Hypothalamus (tissue), 51 donors: ENCODE data around the gene UNC79.

Source experiments
- DNase-seq, 51 donors: peaks; one replicate each; lab custom pipeline; 2025; lab: John Stamatoyannopoulos, UW

UNC79 gene

DNA sequence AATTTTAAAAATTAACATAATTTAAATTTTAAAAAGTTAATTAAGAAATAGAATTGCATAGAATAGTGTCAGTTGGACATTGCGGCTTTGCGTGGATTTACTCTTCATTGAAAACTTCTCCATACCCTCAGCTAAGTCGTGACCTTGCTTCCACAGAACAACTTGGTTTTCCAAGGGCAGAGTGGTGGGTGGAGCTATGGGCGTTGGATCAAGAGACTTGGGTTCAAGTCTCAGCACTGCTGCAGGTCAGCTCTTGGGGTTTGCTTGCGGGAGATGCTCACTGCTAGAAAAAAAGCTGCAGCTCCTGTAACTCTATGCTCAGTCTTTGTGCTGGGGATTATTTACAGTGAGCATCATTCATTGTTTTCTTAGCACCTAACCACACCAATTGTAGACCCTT is 223.9 kb downstream of the UNC79 start:
- DNase-seq: no peak

DNA sequence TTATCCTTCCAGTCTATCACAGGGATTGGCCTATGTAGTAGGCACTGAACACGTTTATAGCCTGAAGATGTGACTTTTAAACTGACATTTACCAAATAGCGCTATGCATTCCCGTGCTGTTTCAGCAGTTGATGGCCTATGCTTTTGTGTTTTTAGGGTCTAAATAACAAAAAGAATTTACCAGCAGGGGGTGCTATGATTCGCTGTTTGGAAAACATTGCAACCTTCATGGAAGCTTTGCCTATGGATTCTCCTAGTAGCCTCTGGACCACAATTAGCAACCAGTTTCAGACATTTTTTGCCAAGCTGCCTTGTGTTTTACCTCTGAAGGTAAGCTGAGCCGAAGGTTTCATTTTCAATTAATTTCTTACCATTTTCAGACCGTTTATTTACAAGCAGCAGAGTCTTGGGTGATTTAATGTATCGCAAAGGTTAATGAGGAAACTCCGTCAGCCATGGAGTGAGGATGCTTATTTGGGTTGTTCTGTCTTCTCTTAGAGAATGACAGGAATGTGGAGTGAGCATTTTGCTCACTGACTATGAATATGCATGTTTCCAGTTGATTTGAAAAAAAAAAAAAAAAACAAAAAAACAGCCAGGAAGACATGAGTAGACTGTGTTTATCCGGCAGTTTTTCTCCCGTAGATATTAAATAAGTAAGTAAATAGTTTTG is 224.5 kb downstream of the UNC79 start:
- peak in 12 of 51 donors; percentile 2 to 86 (median 24) for DNase-seq

GRCh38 chr14:93657875-93658274 is 227.1 kb downstream of the UNC79 start:
- peak in 2 of 51 donors; percentile 2 to 4 for DNase-seq

DNA sequence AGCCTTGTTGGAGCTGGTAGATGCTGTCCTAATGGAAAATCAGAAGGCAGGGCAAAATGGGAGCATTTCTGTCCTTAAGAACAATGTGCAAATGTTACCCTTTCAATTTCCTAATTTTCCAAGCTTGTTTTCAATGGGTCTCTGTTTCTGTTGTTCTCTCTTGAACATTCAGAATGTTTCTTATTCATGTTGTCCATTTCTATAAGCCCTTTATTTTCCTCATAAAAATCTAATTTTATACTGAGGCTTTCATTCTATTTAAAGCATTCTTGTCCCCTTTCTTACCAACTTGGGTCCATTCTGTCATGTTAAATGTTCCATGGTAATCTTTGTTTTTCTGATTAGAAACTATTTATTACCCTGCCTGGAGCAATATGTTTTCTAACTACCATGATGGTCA is 232.6 kb downstream of the UNC79 start:
- DNase-seq: no peak

DNA sequence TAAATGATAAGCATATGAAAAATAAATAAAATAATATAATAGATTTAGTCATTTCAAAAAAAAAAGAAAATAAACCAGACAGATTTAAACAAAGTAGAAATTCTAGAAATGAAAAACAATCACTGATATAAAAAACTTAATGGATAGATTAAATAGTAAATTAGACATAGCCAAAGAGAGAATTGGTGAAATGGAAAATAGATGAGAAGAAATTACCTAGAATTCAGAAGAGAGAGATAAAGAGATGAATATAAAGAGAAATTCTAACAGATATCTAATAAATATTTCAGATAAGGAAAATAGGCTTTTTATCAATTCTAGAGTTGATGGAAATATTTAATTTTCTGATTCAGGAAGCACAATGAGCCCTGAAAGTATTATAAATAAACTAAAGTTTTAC is 234.4 kb downstream of the UNC79 start:
- no peak for DNase-seq

- DNase-seq: no peak
These were observed 238.9 kb downstream of the UNC79 start for GRCh38 chr14:93669632-93670031.

DNA sequence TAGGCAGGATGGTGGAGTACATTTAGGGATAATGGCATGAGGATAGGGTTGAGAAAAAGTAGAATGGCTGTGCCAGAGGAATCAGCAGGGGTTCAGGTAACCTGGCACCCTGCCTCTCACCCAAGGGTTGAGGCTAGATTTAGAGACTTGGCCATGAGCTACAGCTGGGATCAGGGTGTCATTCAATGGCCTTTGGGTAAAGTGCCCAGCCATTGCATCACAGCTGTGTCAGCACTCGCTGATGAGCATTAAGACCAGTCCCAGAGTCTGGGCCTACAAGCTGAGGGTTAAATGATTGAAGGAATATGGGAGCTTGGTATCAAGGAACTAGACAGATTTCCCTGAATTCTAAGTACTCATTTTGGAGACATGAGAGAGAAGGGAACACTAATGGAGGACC is 243.6 kb downstream of the UNC79 start:
- no peak for DNase-seq

- DNase-seq: no peak
These were observed 244.9 kb downstream of the UNC79 start for GRCh38 chr14:93675651-93676050.

GRCh38 chr14:93676416-93676958 is 245.7 kb downstream of the UNC79 start:
- DNase-seq: no peak

DNA sequence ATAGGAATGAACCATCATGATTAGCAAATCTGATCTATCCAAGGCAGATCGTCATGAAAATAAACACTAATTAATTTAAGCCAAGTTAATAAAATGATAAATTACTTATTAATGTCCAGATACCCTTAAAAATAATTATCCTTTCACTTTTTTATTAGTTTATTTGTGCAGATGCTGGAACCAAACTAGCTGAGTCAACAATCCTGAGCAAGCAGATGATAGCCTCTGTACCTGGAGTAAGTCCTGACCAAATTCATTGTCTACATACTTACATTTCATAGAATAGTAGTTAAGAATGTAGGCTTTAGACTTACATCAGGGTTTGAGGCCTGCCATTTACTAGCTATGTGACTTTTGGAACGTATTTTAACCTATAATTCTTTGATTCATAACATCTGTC is 251.7 kb downstream of the UNC79 start:
- no peak for DNase-seq

DNA sequence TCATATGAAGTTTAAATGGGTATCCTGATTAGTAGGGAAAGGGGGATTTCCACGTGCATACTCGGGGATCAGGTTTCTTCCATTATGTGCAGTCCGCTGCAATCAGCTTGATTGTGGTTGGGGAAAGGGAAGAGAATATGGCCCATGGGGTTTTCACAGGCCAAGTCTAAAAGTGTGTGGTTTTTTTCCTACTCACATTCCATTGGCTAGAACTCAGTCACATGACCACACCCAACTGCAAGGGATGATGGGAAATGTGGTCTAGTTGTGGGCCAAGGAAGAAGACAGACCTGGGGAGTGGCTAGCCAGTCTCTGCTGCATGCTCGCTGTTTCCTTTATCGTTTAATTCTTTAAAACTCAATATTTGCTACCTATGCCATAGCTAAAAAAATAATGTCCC is 252.5 kb downstream of the UNC79 start:
- no peak for DNase-seq

- no peak for DNase-seq
These were observed 254.6 kb downstream of the UNC79 start for GRCh38 chr14:93685121-93685895.

- DNase-seq: no peak
These were observed 255.5 kb downstream of the UNC79 start for GRCh38 chr14:93686268-93686667.

DNA sequence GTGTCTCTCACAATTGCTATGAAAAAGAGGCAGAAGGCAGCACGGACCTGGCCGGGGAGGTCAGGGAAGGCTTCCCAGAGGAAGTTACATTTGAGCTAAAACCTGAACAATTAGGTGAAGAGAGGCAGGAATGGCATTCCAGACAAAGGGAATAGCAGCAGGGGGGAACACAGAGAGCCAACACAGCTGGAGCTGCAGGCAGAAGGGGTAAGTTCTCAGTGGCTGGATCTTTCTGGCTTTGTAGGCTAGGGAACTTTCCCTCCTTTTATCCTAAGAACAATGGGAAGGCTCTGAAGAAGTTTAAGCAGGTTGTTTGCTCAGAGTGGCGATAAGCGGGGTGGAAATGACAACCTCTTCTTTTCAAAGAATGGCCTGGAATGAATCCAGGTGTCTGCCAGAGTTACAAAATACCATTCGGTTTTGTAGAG is 257.5 kb downstream of the UNC79 start:
- DNase-seq: no peak

DNA sequence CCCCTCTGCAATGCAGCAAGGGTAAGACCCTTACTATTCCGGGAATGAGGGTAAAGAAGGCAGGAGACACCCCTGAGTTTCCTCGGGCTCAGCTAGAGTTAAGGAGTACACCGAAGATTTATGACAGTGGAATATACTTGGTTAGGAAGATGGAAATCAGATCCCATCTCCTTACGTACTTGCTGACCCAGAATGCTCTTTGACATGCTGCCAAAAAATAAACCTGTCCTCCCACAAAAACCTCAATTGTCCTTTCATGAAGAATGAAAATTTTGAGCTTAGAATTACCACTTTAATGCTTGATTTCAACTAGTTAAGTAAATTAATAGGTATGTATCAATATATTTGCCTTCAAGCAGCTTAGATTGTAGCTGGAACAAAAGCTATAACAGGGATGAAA is 258.1 kb downstream of the UNC79 start:
- no peak for DNase-seq

DNA sequence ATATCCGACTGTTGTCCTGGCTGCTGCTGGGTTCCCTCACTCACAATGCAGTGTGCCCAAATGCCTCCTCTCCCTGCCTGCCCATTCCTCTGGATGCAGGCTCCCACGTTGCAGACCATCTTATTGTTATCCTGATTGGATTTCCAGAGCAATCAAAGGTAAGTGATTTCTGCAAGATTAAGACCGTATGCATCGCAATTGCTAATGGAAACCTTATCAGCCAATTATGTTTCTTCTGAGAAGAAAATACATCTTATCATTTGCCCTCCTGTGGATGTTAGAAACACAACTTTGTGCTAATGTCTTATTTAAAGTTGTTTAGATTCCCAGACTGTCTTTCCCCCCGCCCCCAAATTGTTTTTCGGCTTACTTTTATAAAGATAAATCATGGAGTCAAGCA is 259.4 kb downstream of the UNC79 start:
- DNase-seq: no peak

DNA sequence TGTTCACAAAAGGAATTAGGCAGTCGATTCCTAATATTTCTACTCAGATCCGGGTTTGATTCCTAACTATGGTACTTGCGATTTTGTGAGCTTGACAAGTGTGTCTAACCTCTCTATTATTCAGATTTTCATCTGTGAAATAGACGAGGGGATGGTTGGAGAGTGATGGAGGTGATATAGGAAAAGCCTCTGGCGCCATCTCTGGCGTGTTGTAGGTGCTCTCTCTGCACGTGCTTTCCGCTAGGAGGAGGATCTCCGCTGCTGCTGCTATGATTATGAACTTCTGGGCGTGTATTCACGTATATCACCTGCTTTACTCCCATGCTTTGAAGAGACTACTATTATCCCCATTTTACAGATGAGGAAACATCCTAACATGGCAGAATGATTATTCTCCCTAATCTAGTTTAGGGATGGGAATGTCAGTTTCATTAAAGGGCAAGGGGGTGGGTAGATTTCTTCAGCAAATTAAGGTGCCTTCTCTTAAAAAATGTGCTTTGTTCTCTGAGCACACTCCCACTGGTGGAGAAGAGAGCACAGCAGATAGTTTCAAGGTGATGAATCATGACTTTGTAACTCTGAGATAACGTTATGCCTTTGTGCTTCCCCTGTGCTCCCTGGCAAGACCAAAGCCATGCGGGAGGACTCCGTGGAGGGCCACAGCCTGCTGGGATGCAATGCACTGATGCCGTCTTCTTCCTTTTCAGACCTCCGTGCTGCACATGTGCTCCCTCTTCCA is 260.5 kb downstream of the UNC79 start:
- DNase-seq: peak in 1 of 51 donors; percentile 46

DNA sequence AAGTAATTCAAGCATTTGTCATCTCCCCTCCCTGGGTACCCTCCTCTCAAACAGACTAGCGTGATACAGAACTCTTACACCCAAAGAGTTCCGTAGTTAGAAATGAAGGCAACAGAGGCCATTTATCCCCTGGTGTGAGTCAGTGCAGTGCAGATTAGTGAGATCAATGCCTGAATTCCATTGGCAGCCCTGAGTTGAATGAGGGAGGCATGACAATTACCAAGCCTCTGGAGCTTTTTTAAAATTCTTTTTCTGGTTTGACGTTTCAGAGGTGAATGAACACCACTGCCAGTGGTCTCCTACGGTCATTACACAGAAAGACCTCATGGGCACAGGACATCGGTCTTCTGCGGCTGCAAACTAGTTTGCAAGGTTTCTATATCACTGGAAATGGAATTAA is 263.2 kb downstream of the UNC79 start:
- DNase-seq: no peak

DNA sequence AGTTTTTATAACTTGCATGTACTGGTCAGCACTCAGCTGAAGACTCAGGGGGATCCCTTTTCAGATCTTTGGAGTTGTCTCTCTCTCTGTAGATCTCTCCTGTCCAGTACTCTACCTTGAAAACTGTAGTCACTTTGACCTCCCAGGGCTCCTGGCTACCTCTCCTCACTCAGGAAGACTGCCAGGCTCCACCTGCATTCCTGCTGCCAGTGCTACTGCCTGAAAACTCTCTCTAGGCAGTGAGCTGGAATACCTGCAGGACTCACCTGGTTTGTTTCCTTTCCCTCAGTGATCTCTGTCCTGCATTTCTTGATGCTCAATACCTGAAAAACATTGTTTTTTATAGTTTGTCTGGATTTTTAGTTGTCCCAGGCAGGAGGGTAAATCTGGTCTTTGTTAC is 270.2 kb downstream of the UNC79 start:
- DNase-seq: no peak

GRCh38 chr14:93701562-93701961 is 270.8 kb downstream of the UNC79 start:
- DNase-seq: no peak

DNA sequence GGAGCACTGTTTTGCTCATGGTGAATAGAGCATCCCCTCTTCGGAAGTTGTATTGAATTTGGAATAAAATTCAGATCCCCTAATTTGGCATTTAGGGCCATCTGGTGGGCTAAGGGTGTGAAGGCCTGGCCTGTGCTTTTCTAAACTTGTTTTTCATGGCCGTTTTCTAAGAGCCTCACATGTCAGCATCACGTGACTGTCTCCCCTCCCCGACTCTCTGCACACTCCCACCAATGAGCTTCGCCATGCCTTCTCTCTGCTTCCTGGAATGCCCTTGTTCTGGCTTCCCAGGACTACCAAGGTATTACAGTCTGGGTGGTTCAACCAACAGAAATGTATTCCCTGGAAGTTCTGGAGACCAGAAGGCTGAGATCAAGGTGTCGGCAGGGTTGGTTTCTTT is 272.2 kb downstream of the UNC79 start:
- no peak for DNase-seq
